ENCODE measurements around the gene SLC36A2. TPM values are rescaled to one million over a fixed set of nuclear protein-coding genes. Genes with fewer than 3 reads are reported as not detected.

SLC36A2 gene
- polyA plus RNA-seq, 1 donor: 0.62 TPM

DNA sequence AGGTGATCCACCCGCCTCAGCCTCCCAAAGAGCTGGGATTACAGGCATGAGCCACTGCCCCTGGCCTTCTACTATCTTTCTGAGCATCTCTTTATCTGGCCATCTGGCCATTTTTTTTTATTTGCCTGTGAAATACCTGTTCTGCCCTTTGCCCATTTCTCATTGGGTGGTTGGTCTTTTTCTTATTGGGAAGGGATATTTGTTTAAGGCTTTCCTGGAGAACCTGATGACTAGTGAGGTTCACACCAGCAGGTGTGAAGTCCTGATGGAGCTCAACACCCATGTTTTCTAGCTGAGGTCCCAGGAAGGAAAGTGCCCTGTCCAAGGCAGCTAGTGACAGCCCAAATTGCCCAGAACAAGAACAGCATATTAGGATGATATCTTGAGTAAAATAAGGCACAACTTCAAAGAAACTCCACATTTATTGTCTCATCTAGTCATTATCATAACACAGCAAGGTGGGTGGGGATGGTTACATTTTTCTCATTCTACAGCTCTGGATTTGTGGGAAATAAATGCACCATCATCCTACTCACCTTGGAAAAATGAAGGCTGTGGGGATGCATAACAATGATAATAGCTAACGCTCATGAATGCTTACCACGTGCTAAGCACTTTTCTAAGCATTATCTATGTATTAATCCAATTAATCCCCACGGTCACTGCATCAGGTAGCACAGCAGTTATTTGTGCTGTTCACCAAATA, 64.1 kb downstream of the SLC36A2 start:
- no peak for DNase-seq (ENCODE audit: low read depth)

DNA sequence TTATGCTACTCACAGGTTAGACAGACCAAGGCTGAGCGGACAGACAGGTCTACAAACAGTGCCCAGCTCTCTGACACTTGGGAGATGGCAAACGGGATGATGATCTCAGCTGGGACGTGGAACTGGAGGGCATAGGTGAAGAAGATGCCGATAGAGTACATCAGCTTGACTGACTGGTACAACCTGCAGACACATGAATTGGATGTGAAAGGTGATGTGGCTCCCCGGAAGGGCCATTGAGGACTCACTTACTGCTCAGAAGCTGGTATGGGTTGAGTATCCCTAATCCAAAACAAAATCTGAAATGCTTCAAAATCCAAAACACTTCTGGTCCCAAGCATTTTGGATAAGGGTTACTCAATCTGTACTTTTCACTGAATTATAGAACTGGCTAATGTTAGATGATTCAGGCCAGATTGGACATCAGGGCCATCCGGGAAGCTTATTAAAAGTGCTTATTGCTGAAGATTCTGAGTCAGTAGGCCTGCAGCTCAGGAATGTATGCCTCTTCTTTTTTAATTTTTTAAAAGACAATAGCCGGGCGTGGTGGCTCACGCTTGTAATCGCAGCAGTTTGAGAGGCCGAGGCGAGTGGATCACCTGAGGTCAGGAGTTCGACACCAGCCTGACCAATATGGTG, 66.2 kb downstream of the SLC36A2 start:
- no peak for DNase-seq (ENCODE audit: low read depth)

- DNase-seq (ENCODE audit: low read depth): no peak
Observed at GRCh38 chr5:151280443-151280842, 66.9 kb downstream of the SLC36A2 start.

- DNase-seq (ENCODE audit: low read depth): no peak
Observed at GRCh38 chr5:151278845-151279244, 68.5 kb downstream of the SLC36A2 start.

DNA sequence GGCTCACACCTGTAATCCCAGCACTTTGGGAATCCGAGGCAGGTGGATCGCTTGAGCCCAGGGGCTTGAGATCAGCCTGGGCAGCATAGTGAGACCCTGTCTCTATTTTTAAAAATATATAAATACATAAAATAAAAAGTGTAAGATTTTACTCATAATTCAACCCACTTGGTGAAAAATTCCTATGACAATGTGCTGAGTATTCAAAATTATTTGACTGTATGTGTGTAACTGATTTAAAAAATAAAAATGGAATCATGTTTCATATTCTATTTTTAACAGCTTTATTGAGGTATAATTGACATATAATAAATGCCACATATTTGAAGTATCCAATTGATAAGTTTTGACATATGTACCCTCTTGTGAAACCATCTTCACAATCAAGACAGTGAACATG, 71.6 kb downstream of the SLC36A2 start:
- DNase-seq (ENCODE audit: low read depth): no peak

- DNase-seq (ENCODE audit: low read depth): no peak
Observed at GRCh38 chr5:151274666-151275065, 72.7 kb downstream of the SLC36A2 start.

DNA sequence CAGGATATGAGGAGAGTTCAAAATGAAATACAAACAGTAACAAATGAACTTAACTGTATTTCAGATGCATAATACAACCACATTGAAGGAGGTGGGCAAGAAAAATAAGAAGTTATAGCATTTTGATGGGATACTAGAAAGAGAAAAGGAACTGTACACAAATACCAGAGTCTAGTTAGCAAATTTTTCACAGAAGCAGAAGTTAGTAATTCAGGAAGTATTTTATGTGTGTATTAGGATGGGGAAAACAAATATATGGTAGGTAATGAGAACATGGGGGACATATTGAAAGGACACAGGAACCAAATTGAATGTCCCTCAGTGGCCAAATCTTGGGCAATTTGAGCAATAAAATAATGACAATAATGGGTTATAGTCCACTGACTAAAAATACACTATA, 76.0 kb downstream of the SLC36A2 start:
- no peak for DNase-seq (ENCODE audit: low read depth)

GRCh38 chr5:151270599-151270998, 76.8 kb downstream of the SLC36A2 start:
- no peak for DNase-seq (ENCODE audit: low read depth)

DNA sequence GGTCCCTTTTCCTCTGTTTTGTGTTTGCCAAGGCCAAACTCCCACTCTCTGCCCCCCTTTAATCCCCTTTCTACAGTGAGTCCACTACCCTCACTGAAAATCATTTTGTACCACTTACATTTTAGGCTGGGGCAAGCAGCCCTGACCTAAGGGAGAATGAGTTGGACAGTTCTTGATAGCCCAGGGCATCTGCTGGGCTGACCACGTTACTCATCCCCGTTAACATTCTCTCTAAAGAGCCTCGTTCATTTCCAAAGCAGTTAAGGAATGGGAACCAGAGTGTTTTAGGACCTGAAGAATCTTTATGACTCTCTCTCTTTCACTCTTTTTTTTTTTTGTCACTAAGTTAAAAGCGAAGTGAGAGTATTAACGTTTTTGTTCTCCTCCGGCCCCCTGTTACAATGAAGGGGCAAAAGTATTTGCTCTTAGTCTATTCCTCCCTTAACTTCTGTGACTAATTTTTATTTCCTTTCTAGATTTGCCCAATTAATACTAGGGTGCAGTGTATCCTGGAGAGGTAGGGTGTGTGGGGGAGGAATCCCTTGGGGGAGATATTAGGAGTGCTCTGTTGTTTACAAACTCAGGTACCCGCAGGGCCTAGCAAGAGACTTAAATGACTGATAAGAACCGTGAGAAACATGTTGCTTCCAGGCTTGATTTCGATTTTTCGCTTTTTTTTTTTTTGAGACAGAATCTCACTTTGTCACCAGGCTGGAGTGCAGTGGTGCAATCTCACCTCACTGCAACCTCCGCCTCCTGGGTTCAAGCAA, 79.7 kb downstream of the SLC36A2 start:
- no peak for DNase-seq (ENCODE audit: low read depth)

Other genes with a start within 250 kb of the SLC36A2 start
- gene ANXA6, start 189.8 kb downstream of the SLC36A2 start, polyA plus RNA-seq (ENCODE audit: insufficient read length): 325 TPM
- 110 TPM for gene CCDC69, start 123.5 kb downstream of the SLC36A2 start, polyA plus RNA-seq (ENCODE audit: insufficient read length)
- 19.0 TPM for gene GM2A, start 94.4 kb downstream of the SLC36A2 start, polyA plus RNA-seq (ENCODE audit: insufficient read length)
- not detected for gene SLC36A3, start 43.8 kb downstream of the SLC36A2 start, polyA plus RNA-seq (ENCODE audit: insufficient read length)
- gene SLC36A1, start 100.0 kb upstream of the SLC36A2 start, polyA plus RNA-seq (ENCODE audit: insufficient read length): 26.4 TPM
- 0.66 TPM for gene FAT2, start 243.8 kb upstream of the SLC36A2 start, polyA plus RNA-seq (ENCODE audit: insufficient read length)